Gastrocnemius medialis (tissue), 4 donors: Measurements from ENCODE around the gene CDSN.

Source experiments
- CTCF ChIP-seq, 5 experiments: fragments of 450-650 bp in 3 of 5; fragments of 200-600 bp in 2 of 5; sonication (generic) in 2 of 5; IDR thresholded peaks in 4 of 5; conservative IDR thresholded peaks in 1 of 5; 1 replicate in 4 of 5; 2 replicates in 1 of 5; pipeline ENCODE4 v1.5.1; 2016 to 2019; ENCODE audit warnings: antibody characterized with exemption in 5 of 5, mild to moderate bottlenecking in 3 of 5, moderate library complexity in 3 of 5
- POLR2A ChIP-seq, 2 donors: fragments of 450-650 bp; IDR thresholded peaks; one replicate each; pipeline ENCODE4 v1.6.1; 2017; ENCODE audit warnings: antibody characterized with exemption in 2 of 2, mild to moderate bottlenecking in 2 of 2, moderate library complexity in 2 of 2

GRCh38 chr6:31110825-31111582, 9.2 kb downstream of the CDSN start:
- TF ChIP-seq CTCF (IDR thresholded peaks at IDR 0.05 in 4 of 5, conservative IDR thresholded peaks at IDR 0.05 in 1 of 5) (no peak), POLR2A (IDR thresholded peaks at IDR 0.05) (no peak)
